Endodermal cell (in vitro differentiated cells): ENCODE measurements around the gene ADCYAP1R1. TPM values are rescaled to one million over a fixed set of nuclear protein-coding genes. Genes with fewer than 3 reads are reported as not detected.

ENCODE experiments used
- DNase-seq: peaks from one replicate; pipeline ENCODE4 v3.0.0-alpha.2; 2017
- H3K27ac ChIP-seq: 2 replicates; pipeline ENCODE4 v1.5.1; 2013; ENCODE audit warnings: mild to moderate bottlenecking, low read depth, low read length, moderate library complexity
- H3K27me3 ChIP-seq: 2 replicates; pipeline ENCODE4 v1.6.1; 2013; ENCODE audit warnings: mild to moderate bottlenecking, low read length, moderate library complexity; ENCODE audit not compliant: insufficient read depth, control insufficient read depth, poor library complexity, severe bottlenecking
- H3K36me3 ChIP-seq: 2 replicates; pipeline ENCODE4 v1.7.0; 2013; ENCODE audit warnings: mild to moderate bottlenecking, low read length, moderate library complexity; ENCODE audit not compliant: control insufficient read depth, insufficient read depth
- H3K4me1 ChIP-seq: one replicate; pipeline ENCODE4 v1.7.0; 2013; ENCODE audit warnings: low read length; ENCODE audit not compliant: control insufficient read depth, insufficient read depth
- H3K4me3 ChIP-seq: 2 replicates; pipeline ENCODE4 v1.5.1; 2013; ENCODE audit warnings: mild to moderate bottlenecking, low read length, moderate library complexity
- H3K9ac ChIP-seq: 2 replicates; pipeline ENCODE4 v1.6.1; 2013; ENCODE audit warnings: mild to moderate bottlenecking, low read length, moderate library complexity; ENCODE audit not compliant: poor library complexity, severe bottlenecking; ENCODE audit errors: extremely low read depth
- H3K9me3 ChIP-seq: 2 replicates; pipeline ENCODE4 v1.6.1; 2013; ENCODE audit warnings: mild to moderate bottlenecking, low read length, moderate library complexity; ENCODE audit not compliant: control insufficient read depth
- H3K27ac Mint-ChIP-seq: 2 replicates; pipeline ENCODE4 v1.8.0; 2020; ENCODE audit warnings: mixed read lengths
- H3K27me3 Mint-ChIP-seq: 2 replicates; pipeline ENCODE4 v1.8.0; 2021; ENCODE audit warnings: mild to moderate bottlenecking, mixed read lengths; ENCODE audit not compliant: insufficient read depth
- H3K36me3 Mint-ChIP-seq: 2 replicates; pipeline ENCODE4 v1.8.0; 2020; ENCODE audit warnings: low read depth, mixed read lengths
- H3K4me1 Mint-ChIP-seq: 2 replicates; pipeline ENCODE4 v1.8.0; 2020; ENCODE audit warnings: mixed read lengths
- H3K4me3 Mint-ChIP-seq: 2 replicates; pipeline ENCODE4 v1.8.0; 2020; ENCODE audit warnings: mild to moderate bottlenecking, moderate library complexity, mixed read lengths
- H3K9me3 Mint-ChIP-seq: 2 replicates; pipeline ENCODE4 v1.8.0; 2020; ENCODE audit warnings: mild to moderate bottlenecking, mixed read lengths
- CTCF ChIP-seq: fragments of 200-600 bp; sonication (generic); conservative IDR thresholded peaks from 2 replicates; pipeline ENCODE4 v1.5.0; 2021; ENCODE audit warnings: antibody characterized with exemption, mild to moderate bottlenecking
- WGBS, 2 experiments: methylation state at CpG; one replicate each; pipeline versions ENCODE4 v1.1.5 to v1.1.7; 2013; ENCODE audit warnings: missing lambda C conversion rate in 2 of 2, mixed read lengths in 1 of 2; ENCODE audit not compliant: insufficient coverage in 1 of 2, insufficient read length in 1 of 2; 5-methylcytosine and 5-hydroxymethylcytosine counted together
- total RNA-seq, 2 donors: library from RNA; stranded (reverse); fragmentation: NEBNext Ultra II Directional in 1 of 2; extraction: Animal tissue kit (Norgen Biotek cat#: 25700) in 1 of 2; gene quantifications; 2 replicates in 1 of 2; 3 replicates in 1 of 2; pipeline ENCODE4 v1.2.1, GENCODE V29; 2021

The ADCYAP1R1 gene
- total RNA-seq, 2 donors from 2014 or later, result 1.2 to 2.1 TPM

DNA sequence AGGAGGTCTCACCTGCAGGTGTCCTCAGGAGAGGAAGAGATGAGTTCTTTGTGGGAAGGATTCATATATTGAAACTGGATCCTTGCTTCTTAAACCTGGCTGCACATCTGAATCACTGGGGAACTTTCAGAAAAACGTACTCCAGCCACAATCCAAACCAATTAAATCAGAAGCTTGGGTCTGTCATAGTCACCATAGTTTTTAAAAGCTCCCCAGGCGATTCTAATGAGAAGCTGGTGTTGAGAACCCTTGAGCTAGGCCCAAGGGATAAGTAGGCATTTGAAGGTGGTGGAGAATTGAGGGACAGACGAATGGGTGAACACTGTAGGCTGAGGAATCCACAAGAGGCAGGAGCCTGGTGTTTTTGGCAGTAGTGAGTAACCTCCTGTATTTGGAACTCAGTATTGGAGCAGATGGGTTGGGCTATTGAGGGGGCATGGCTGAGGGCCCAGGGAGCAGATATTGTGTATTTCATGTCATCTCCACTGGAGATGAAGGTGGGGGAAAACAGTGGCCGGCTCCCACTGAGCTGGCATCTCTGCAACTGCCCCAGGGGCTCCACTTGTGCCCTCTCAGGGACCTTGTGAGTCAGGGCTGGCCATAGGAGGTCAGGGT, 14.5 kb downstream of the ADCYAP1R1 start:
- H3K36me3 Mint-ChIP-seq, result no peaks in the 10 kb centered on the region
- WGBS, 2 experiments, result 82 to 83% methylated on average over 4 of the region's 4 CpGs
- no peaks in the 10 kb centered on the region for H3K9me3 ChIP-seq
- H3K36me3 ChIP-seq, result no peaks in the 10 kb centered on the region
- H3K9ac ChIP-seq, result no peak overlapping the region
- no peak overlapping the region for H3K27ac ChIP-seq
- no peak for DNase-seq
- H3K9me3 Mint-ChIP-seq, result no peaks in the 10 kb centered on the region
- peaks cover 3% of the 10 kb centered on the region for H3K4me1 Mint-ChIP-seq
- H3K27me3 ChIP-seq, result no peaks in the 10 kb centered on the region
- no peaks in the 10 kb centered on the region for H3K27me3 Mint-ChIP-seq
- no peak for TF ChIP-seq CTCF
- no peak overlapping the region for H3K4me3 Mint-ChIP-seq
- H3K27ac Mint-ChIP-seq, result no peak overlapping the region
- no peak overlapping the region for H3K4me3 ChIP-seq
- H3K4me1 ChIP-seq, result no peaks in the 10 kb centered on the region

DNA sequence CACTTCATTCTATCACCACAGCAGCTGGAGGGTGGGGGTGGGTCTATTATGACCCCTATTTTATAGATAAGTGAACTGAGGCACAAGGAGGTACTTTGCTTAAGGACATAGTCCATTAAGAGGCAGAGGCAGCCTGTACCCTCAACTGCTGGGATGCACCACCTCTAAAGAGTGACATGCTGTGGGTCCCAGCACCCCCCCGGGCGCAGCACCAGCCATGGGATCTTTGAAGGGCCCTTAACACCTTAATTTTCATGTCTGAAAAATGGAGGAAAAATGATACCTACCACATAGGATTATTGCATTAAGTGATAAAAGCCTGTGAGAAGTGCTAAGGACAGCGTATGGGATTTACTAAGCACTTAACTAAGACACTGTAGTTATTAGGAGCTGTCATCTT, 15.4 kb downstream of the ADCYAP1R1 start:
- H3K4me1 Mint-ChIP-seq, result peaks cover 3% of the 10 kb centered on the region
- Histone ChIP-seq H3K4me3 (no peak overlapping the region), H3K9ac (no peak overlapping the region), H3K27ac (no peak overlapping the region), H3K27me3 (no peaks in the 10 kb centered on the region), H3K36me3 (no peaks in the 10 kb centered on the region), H3K4me1 (no peaks in the 10 kb centered on the region), H3K9me3 (no peaks in the 10 kb centered on the region)
- no peak for TF ChIP-seq CTCF
- no peak for DNase-seq
- no peak overlapping the region for H3K27ac Mint-ChIP-seq
- WGBS, 2 experiments, result 89 to 100% methylated on average over 1 to 3 of the region's 3 CpGs
- H3K9me3 Mint-ChIP-seq, result no peaks in the 10 kb centered on the region
- H3K36me3 Mint-ChIP-seq, result no peaks in the 10 kb centered on the region
- no peak overlapping the region for H3K4me3 Mint-ChIP-seq
- no peaks in the 10 kb centered on the region for H3K27me3 Mint-ChIP-seq

DNA sequence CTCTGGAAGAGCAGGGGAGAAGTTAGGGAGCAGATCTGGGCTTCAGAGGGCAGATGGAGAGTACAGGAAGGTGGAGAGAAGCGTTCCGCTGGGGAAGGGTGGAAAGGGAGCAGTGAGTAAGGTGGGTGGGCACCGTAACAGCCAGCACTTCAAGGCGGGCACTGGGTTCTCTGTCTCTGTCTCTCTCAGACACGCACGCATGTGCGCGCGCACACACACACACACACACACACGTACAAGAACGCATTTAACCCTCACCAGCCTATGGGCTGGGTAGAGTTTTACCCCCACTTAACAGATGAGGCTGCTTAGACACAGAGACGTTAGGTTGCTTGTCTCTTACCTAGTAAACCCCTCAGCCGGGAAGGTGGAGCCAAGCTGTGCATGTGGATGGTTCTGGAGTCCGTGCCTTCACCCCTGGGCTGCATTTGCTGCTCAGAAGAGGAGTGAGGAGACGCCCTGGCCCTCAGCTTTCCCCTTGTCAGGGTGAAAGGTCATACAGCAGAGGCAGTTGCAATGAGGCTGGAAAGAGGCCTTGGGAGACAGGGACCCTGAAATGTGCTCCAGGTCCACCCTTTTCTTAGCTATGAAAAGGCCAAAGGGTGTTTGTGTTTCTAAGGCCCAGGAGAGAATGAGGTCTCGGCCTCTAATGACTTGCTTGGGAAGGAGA, 16.0 kb downstream of the ADCYAP1R1 start:
- Histone ChIP-seq H3K27me3 (no peaks in the 10 kb centered on the region), H3K36me3 (no peaks in the 10 kb centered on the region), H3K9ac (no peak overlapping the region), H3K4me3 (no peak overlapping the region), H3K4me1 (no peaks in the 10 kb centered on the region), H3K27ac (no peak overlapping the region), H3K9me3 (no peaks in the 10 kb centered on the region)
- H3K27ac Mint-ChIP-seq, result no peak overlapping the region
- H3K4me1 Mint-ChIP-seq, result peaks cover 3% of the 10 kb centered on the region
- no peak for DNase-seq
- no peak for TF ChIP-seq CTCF
- H3K4me3 Mint-ChIP-seq, result no peak overlapping the region
- no peaks in the 10 kb centered on the region for H3K27me3 Mint-ChIP-seq
- no peaks in the 10 kb centered on the region for H3K36me3 Mint-ChIP-seq
- no peaks in the 10 kb centered on the region for H3K9me3 Mint-ChIP-seq
- 93 to 100% methylated on average over 2 to 15 of the region's 16 CpGs for WGBS, 2 experiments
